ENCODE measurements around the gene TUBA1C. TPM values are rescaled to one million over a fixed set of nuclear protein-coding genes. Genes with fewer than 3 reads are reported as not detected.
"Not testable (repeated sequence)": the region's sequence is repeated elsewhere in the genome, so short reads cannot be mapped to it uniquely, and the experiment has no call there.

The TUBA1C gene
- total RNA-seq, 4 donors from 2014 or later, result 207 to 331 (median 263) TPM

DNA sequence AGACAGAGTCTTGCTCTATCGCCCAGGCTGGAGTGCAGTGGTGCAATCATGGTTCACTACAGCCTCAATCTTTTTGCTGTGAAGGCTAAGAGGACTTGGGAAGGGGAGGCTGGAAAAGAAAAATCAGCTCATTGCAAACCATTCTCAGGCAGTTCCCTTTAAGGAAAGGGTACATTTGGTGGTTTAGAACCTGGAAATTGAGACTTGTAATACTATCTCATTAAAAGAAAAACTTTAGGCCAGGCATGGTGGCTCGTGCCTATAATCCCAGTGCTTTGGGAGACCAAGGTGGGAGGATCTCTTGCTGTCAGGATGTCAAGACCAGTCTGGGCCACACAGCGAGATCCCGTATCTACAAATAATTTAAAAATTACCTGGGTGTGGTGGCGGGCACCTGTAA, 21.3 kb upstream of the TUBA1C start:
- in situ Hi-C loops (cut with MboI; ENCODE audit: low pct_ligation_motif_present in 1 of 4, low pct_unique_long_range_greater_than_20kb in 1 of 4, low sequenced_read_pairs in 3 of 4), result loop anchor here in 2 of 4 donors (25.0 kb wide), 1 partner anchor 156 kb away; the partner anchor contains the start of gene DHH (in 2 of the 2)
- Histone ChIP-seq H3K9me3 (no peaks in the 10 kb centered on the region), H3K36me3 (no peaks in the 10 kb centered on the region), H3K27me3 (no peaks in the 10 kb centered on the region), H3K4me3 (no peak overlapping the region), H3K4me1 (no peaks in the 10 kb centered on the region), H3K27ac (no peak overlapping the region)
- no peak for DNase-seq
- intact Hi-C loops (cut with DNase I; ENCODE audit: low total_unique reads), result loop anchor here (5.0 kb wide), 1 partner anchor 501 kb away; no protein-coding TSS in a partner anchor
- TF ChIP-seq EP300 (IDR thresholded peaks at IDR 0.05; ENCODE audit: low read depth), result no peak
- no peak for TF ChIP-seq POLR2AphosphoS5 (IDR thresholded peaks at IDR 0.05)
- TF ChIP-seq, protein P1, sequence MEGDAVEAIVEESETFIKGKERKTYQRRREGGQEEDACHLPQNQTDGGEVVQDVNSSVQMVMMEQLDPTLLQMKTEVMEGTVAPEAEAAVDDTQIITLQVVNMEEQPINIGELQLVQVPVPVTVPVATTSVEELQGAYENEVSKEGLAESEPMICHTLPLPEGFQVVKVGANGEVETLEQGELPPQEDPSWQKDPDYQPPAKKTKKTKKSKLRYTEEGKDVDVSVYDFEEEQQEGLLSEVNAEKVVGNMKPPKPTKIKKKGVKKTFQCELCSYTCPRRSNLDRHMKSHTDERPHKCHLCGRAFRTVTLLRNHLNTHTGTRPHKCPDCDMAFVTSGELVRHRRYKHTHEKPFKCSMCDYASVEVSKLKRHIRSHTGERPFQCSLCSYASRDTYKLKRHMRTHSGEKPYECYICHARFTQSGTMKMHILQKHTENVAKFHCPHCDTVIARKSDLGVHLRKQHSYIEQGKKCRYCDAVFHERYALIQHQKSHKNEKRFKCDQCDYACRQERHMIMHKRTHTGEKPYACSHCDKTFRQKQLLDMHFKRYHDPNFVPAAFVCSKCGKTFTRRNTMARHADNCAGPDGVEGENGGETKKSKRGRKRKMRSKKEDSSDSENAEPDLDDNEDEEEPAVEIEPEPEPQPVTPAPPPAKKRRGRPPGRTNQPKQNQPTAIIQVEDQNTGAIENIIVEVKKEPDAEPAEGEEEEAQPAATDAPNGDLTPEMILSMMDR (IDR thresholded peaks at IDR 0.05), result no peak
- TF ChIP-seq POLR2A (IDR thresholded peaks at IDR 0.05), result no peak
- WGBS, 2 donors (ENCODE audit: low coverage in 1 of 2), result 86 to 100% methylated on average over 2 to 5 of the region's 5 CpGs

DNA sequence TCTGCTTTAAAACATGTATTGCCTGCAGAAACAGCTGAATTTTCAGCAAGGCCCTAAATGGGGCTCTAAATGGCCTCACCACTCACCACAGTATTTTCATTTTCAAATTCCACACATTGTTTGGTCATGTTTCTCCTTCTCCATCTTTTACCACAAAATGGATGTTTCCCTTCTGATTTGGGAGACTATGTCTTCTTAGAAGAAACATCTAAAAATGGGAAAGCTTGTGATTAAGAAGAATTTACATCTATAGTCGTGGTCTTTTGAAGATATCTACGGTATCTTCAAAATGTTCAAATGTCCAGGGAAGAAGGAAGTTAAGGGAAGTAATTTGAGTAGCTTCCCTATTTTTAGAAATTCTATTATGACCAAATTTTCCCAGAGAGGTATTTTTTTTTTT, 20.7 kb upstream of the TUBA1C start:
- DNase-seq, result no peak
- no peak overlapping the region for H3K4me3 ChIP-seq
- intact Hi-C loops (cut with DNase I; ENCODE audit: low total_unique reads) (loop anchor here (5.0 kb wide), 1 partner anchor 502 kb away; no protein-coding TSS in a partner anchor), in situ Hi-C loops (cut with MboI; ENCODE audit: low pct_ligation_motif_present in 1 of 4, low pct_unique_long_range_greater_than_20kb in 1 of 4, low sequenced_read_pairs in 3 of 4) (loop anchor here in 2 of 4 donors (25.0 kb wide), 1 partner anchor 157 kb away; the partner anchor contains the start of gene DHH (in 2 of the 2))
- no peak overlapping the region for H3K27ac ChIP-seq
- H3K36me3 ChIP-seq, result no peaks in the 10 kb centered on the region
- no peaks in the 10 kb centered on the region for H3K9me3 ChIP-seq
- whole genome bisulfite sequencing, 2 donors (ENCODE audit: low coverage in 1 of 2), result 69 to 75% methylated on average over 2 of the region's 2 CpGs
- H3K4me1 ChIP-seq, result no peaks in the 10 kb centered on the region
- TF ChIP-seq, protein P1 (IDR thresholded peaks at IDR 0.05), result no peak
- no peaks in the 10 kb centered on the region for H3K27me3 ChIP-seq

DNA sequence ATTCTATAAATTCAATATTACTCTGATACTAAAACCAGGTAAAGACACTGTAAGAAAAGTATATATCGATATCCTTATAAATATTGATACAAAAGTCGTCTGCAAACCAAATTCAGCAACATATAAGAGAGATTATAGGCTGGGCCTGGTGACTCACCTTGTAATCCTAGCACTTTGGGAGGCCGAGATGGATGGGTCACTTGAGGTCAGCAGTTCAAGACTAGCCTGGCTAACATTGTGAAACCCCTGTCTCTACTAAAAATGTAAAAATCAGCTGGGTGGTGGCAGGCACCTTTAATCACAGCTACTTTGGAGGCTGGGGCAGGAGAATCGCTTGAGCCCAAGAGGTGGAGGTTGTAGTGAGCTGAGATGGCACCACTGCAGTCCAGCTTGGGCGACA, 13.5 kb upstream of the TUBA1C start:
- TF ChIP-seq POLR2A (IDR thresholded peaks at IDR 0.05) (no peak), EP300 (IDR thresholded peaks at IDR 0.05; ENCODE audit: low read depth) (no peak), POLR2AphosphoS5 (IDR thresholded peaks at IDR 0.05) (no peak)
- TF ChIP-seq, protein P1 (IDR thresholded peaks at IDR 0.05), result no peak
- H3K9me3 ChIP-seq, result no peaks in the 10 kb centered on the region
- intact Hi-C loops (cut with DNase I; ENCODE audit: low total_unique reads), result no loop called here
- H3K27me3 ChIP-seq, result no peaks in the 10 kb centered on the region
- no peak for DNase-seq
- H3K4me1 ChIP-seq, result no peaks in the 10 kb centered on the region
- H3K4me3 ChIP-seq, result no peak overlapping the region
- no peaks in the 10 kb centered on the region for H3K36me3 ChIP-seq
- in situ Hi-C loops (cut with MboI; ENCODE audit: low pct_ligation_motif_present in 1 of 4, low pct_unique_long_range_greater_than_20kb in 1 of 4, low sequenced_read_pairs in 3 of 4), result no loop called here
- no peak overlapping the region for H3K27ac ChIP-seq
- 83 to 90% methylated on average over 3 to 5 of the region's 5 CpGs for WGBS, 2 donors (ENCODE audit: low coverage in 1 of 2)

DNA sequence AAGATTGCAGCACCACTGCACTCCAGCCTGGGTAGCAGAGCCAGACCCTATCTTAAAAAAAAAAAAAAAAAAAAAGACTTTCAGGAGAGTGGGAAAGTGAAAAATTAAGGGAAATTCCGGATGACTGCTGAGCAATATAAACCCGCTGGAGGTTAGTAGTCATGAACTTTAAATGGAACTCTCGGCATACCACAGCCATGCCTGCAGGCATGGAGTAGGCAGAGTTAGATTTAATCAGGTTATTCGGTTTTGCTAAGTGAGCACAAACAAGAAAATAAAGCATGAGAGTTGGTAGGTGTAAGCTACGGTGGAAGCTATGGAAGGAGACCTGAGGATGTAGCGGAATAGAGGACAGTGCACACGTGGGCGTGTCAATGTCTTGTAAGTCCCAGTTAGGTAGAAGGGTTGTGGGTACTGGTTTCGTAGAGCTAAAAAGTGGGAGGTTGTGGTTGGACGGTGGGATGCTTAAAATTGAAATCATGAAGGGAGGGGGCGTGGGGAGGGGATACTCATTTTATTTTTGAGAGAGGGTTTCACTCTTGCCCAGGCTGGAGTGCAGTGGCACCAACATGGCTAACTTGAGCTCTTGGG, 11.8 kb upstream of the TUBA1C start:
- Histone ChIP-seq H3K36me3 (no peaks in the 10 kb centered on the region), H3K4me1 (no peaks in the 10 kb centered on the region), H3K27ac (no peak overlapping the region), H3K9me3 (no peaks in the 10 kb centered on the region), H3K27me3 (no peaks in the 10 kb centered on the region), H3K4me3 (no peak overlapping the region)
- no peak for DNase-seq
- WGBS, 2 donors (ENCODE audit: low coverage in 1 of 2), result 84 to 92% methylated on average over 11 of the region's 11 CpGs
- TF ChIP-seq, protein P1 (IDR thresholded peaks at IDR 0.05), result no peak
- TF ChIP-seq POLR2AphosphoS5 (IDR thresholded peaks at IDR 0.05), result no peak
- no peak for TF ChIP-seq EP300 (IDR thresholded peaks at IDR 0.05; ENCODE audit: low read depth)
- no peak for TF ChIP-seq POLR2A (IDR thresholded peaks at IDR 0.05)
- in situ Hi-C loops (cut with MboI; ENCODE audit: low pct_ligation_motif_present in 1 of 4, low pct_unique_long_range_greater_than_20kb in 1 of 4, low sequenced_read_pairs in 3 of 4) (no loop called here), intact Hi-C loops (cut with DNase I; ENCODE audit: low total_unique reads) (no loop called here)

DNA sequence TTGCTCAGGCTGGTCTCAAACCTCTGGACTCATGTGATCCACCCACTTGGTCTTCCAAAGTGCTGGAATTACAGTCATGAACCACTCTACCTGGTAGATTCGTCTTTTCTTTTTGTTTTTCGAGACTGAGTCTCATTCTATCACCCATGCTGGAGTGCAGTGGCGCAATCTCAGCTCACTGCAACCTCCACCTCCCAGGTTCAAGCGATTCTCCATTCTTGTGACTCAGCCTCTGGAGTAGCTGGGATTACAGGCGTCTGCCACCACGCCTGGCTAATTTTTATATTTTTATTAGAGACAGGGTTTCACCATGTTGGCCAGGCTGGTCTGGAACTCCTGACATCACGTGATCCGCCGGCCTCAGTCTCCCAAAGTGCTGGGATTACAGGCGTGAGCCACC, 9.4 kb upstream of the TUBA1C start:
- in situ Hi-C loops (cut with MboI; ENCODE audit: low pct_ligation_motif_present in 1 of 4, low pct_unique_long_range_greater_than_20kb in 1 of 4, low sequenced_read_pairs in 3 of 4); H3K4me3 ChIP-seq; DNase-seq; H3K4me1 ChIP-seq; intact Hi-C loops (cut with DNase I; ENCODE audit: low total_unique reads); H3K36me3 ChIP-seq; H3K9me3 ChIP-seq; H3K27me3 ChIP-seq; H3K27ac ChIP-seq: not testable (repeated sequence)
- WGBS, 2 donors (ENCODE audit: low coverage in 1 of 2), result 80 to 94% methylated on average over 1 to 10 of the region's 10 CpGs
